Measurements from ENCODE around the gene OCRL. TPM values are rescaled to one million over a fixed set of nuclear protein-coding genes. Genes with fewer than 3 reads are reported as not detected.

Gene OCRL
- total RNA-seq, 1 experiment from 2014 or later = 17.7 TPM

Other genes starting within 250 kb of the OCRL start
- 76.4 and 82.0 TPM in 2 replicates for gene SMARCA1, start 16.8 kb upstream of the OCRL start, total RNA-seq (2014; rRNA removed; shearing (Covaris generic))
- gene APLN, start 114.7 kb downstream of the OCRL start, total RNA-seq (2014; rRNA removed; shearing (Covaris generic)) = 0.73 and 0.81 TPM in 2 replicates
- gene XPNPEP2, start 198.7 kb downstream of the OCRL start, total RNA-seq (2014; rRNA removed; shearing (Covaris generic)) = 0.14 and 0.25 TPM in 2 replicates
- gene SASH3, start 239.7 kb downstream of the OCRL start, total RNA-seq (2014; rRNA removed; shearing (Covaris generic)) = 0.05 TPM in 1 of 2 replicates, not detected in the other

Measured in SJCRH30 (cell line).